GM19043 (cell line): ENCODE measurements around the gene GSK3A.

ENCODE experiments used
- ATAC-seq: cut with Tn5 transposase; IDR thresholded peaks from one replicate; pipeline ENCODE4 v1.9.1; 2021; ENCODE audit warnings: low read depth; ENCODE audit not compliant: unreplicated experiment

Gene GSK3A

GRCh38 chr19:42232435-42232834, 10.0 kb downstream of the GSK3A start:
- no peak for ATAC-seq

GRCh38 chr19:42230571-42230970, 11.8 kb downstream of the GSK3A start:
- ATAC-seq: no peak

- no peak for ATAC-seq
These were observed 12.5 kb downstream of the GSK3A start for GRCh38 chr19:42229855-42230351.

GRCh38 chr19:42229301-42229854, 13.0 kb downstream of the GSK3A start:
- ATAC-seq: no peak

- no peak for ATAC-seq
These were observed 13.8 kb downstream of the GSK3A start for GRCh38 chr19:42228641-42229040.

GRCh38 chr19:42226886-42227285, 15.5 kb downstream of the GSK3A start:
- ATAC-seq: no peak

GRCh38 chr19:42225718-42226292, 16.6 kb downstream of the GSK3A start:
- no peak for ATAC-seq

GRCh38 chr19:42224940-42225717, 17.3 kb downstream of the GSK3A start:
- no peak for ATAC-seq

GRCh38 chr19:42220751-42221097, 21.7 kb downstream of the GSK3A start:
- no peak for ATAC-seq

- peak; percentile 76 for ATAC-seq
These were observed 22.3 kb downstream of the GSK3A start, which contains the start of gene ZNF526 for GRCh38 chr19:42219812-42220750. Gene ZNF526, plus strand, starts transcription at chr19:42220312. Its CDS starts 4,092 bp downstream, at chr19:42224404.

- ATAC-seq: peak; percentile 48
These were observed 24.6 kb downstream of the GSK3A start, which contains the start of gene DEDD2 for GRCh38 chr19:42217520-42218437. Gene DEDD2, minus strand, starts transcription at chr19:42217677. Its CDS starts 670 bp downstream, at chr19:42217007.

- no peak for ATAC-seq
These were observed 25.5 kb downstream of the GSK3A start for GRCh38 chr19:42216653-42217519.

GRCh38 chr19:42214810-42215485, 27.5 kb downstream of the GSK3A start:
- ATAC-seq: no peak

GRCh38 chr19:42212886-42213285, 29.5 kb downstream of the GSK3A start:
- no peak for ATAC-seq

GRCh38 chr19:42208612-42209011, 33.8 kb downstream of the GSK3A start:
- ATAC-seq: no peak

- ATAC-seq: no peak
These were observed 34.6 kb downstream of the GSK3A start for GRCh38 chr19:42207767-42208271.

GRCh38 chr19:42206871-42207755, 35.3 kb downstream of the GSK3A start:
- no peak for ATAC-seq
